Measurements from ENCODE around the gene CDC42BPA.

The CDC42BPA gene

GRCh38 chr1:226977643-226978431, 340.5 kb downstream of the CDC42BPA start:
- DNase-seq = no peak

GRCh38 chr1:226976978-226977642, 341.2 kb downstream of the CDC42BPA start:
- no peak for DNase-seq

GRCh38 chr1:226976276-226976977, 341.9 kb downstream of the CDC42BPA start:
- DNase-seq = no peak

- no peak for DNase-seq
Measured at GRCh38 chr1:226975259-226976250, 342.7 kb downstream of the CDC42BPA start.

- no peak for DNase-seq
Measured at GRCh38 chr1:226974544-226975258, 343.6 kb downstream of the CDC42BPA start.

GRCh38 chr1:226973898-226974543, 344.3 kb downstream of the CDC42BPA start:
- DNase-seq = no peak

- DNase-seq = no peak
Measured at GRCh38 chr1:226973371-226973897, 344.9 kb downstream of the CDC42BPA start.

GRCh38 chr1:226972931-226973330, 345.4 kb downstream of the CDC42BPA start:
- no peak for DNase-seq

- DNase-seq = no peak
Measured at GRCh38 chr1:226971765-226972164, 346.5 kb downstream of the CDC42BPA start.

- no peak for DNase-seq
Measured at GRCh38 chr1:226967665-226968064, 350.6 kb downstream of the CDC42BPA start.

- no peak for DNase-seq
Measured at GRCh38 chr1:226966683-226967082, 351.6 kb downstream of the CDC42BPA start.

- no peak for DNase-seq
Measured at GRCh38 chr1:226965581-226966440, 352.5 kb downstream of the CDC42BPA start.

- DNase-seq = no peak
Measured at GRCh38 chr1:226964611-226965486, 353.4 kb downstream of the CDC42BPA start.

- DNase-seq = no peak
Measured at GRCh38 chr1:226964068-226964425, 354.2 kb downstream of the CDC42BPA start.

GRCh38 chr1:226962421-226963391, 355.6 kb downstream of the CDC42BPA start:
- DNase-seq = no peak

GRCh38 chr1:226960944-226961765, 357.1 kb downstream of the CDC42BPA start:
- DNase-seq = no peak

GRCh38 chr1:226960256-226960655, 358.0 kb downstream of the CDC42BPA start:
- DNase-seq = no peak

All from NCI-H526 treated with DMSO at 0.1 percent for 48 hours (cell line).